Anterior cingulate cortex (tissue), 58 donors: ENCODE data around the gene ISOC1.

Experiments used
- DNase-seq, 58 donors: peaks; one replicate each; lab custom pipeline; 2025; lab: John Stamatoyannopoulos, UW

Gene ISOC1

DNA sequence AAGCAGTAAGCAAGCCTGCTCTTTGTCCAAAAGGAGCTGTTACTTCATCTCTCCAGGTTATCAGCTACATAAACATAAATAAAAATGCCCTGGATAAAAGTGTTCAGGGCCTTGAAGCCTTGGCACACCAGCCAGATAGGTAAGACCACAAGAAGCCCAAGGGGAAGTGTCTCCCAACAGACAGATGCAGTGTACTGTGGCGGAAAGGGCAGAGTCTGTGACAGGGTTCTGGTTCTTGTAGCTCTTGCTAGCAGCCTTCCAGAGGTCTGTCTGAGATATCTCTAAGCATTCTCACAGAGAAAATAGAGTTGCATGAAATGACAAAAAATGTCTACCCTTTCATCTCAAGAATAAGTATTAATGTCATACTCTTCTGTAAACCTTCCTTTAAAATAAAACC lies 30.1 kb downstream of the ISOC1 start:
- DNase-seq = no peak

DNA sequence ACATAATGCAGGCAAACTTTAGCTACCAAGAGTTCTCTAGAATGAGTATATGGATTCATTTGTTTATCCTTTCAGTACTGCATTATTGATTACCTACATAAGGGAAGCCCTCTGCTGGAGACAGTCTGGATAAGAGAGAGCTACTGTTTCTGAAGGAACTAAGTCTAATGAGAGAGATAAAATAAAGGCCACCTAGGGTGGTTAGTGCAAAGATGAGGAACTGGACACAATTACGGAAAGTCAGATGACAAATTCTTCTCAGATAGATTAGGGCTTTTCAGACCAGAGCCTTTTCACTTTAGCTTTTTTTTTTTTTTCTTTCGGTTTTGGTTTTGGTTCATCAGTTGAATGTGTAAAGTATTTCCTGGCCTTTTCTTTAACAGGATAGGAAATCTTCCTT lies 31.3 kb downstream of the ISOC1 start:
- no peak for DNase-seq

DNA sequence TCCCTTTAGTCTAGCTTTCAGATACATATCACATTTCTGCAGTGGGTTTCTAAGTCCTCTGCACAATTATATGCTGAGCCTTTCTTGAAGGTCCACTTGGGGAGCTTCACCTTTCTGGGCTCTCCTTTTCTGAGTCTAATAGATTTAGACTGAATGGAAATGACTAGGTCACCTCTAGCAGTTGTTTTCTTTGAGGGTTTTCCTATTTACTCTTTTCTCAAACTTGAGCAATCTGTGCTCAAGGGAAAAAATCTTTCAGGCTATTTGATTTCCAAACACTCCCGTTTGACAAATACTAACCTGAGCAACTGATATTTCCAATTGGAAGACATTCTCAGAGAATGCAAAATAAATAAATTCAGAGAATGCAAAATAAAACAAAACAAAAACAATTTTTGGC lies 39.0 kb downstream of the ISOC1 start:
- DNase-seq = no peak

DNA sequence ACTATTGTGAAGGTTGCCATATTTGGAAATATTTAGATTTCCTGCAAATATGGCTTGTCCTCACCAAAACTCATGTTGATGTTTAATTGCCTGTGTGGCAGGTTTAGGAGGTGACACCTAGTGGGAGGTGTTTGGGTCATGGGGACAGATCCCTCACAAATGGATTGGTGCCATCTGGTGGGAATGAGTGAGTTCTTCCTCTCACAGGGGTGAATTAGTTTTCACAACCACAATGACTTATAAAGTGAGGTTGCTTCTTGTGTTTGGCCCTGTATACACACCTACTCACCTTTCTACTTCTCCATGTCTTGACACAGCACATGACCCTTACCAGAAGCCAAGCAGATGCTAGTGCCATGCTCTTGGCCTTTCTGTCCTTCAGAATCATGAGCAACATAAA lies 41.1 kb downstream of the ISOC1 start:
- no peak for DNase-seq

DNA sequence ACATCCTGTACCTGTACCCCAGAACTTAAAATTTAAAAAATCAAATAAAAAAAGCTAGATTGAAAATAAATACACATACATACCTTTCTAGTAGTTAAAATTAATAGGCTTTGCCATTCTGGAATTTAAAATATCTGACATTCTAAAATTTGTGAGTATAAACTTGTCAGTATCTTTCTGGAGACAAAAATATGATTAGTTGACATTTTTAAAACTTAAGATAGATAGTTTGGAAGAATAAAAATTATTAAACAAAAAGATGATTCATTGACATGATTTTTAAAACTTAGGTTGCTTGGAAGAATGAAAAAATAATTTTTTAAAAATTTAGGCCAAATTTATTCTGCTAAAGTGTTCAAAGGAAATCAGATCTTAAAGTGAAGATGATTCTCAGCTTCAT lies 43.1 kb downstream of the ISOC1 start:
- DNase-seq = no peak

DNA sequence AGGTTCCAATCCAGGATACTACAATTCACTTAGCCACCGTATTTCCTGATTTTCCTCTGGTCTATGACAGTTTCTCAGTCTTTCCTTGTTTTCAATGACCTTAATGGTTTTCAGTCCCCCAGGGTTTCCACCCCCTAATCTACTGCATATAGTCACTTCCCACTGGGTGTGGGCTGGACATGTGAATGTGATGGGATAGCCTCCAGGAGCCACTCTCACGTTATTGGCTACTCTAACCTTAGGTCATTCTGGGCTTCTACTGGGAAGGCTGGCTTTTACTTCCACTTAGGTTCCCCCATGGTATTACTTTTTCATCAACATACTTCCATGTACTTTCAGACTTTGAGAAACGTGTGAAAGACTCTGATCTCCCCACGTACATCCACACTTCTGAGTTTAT lies 46.5 kb downstream of the ISOC1 start:
- no peak for DNase-seq

DNA sequence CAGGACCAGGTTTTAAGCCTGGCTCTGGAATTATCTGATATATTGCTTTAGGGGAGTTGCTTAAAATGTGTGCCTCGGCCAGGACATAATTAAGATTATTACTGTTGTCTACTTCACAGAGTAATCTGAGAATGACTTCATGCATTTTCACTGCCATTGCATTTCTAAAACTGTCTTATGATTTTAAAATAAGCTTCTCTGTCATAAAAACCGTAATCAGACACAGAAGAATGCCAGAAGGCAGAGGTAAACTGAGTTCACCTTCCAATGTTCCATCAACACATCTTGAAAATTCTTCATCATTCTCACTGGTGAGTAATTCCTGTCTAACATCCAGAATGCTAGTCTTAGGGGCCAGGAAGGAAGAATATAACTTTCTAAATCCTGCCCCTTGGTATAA lies 47.1 kb downstream of the ISOC1 start:
- DNase-seq = no peak

DNA sequence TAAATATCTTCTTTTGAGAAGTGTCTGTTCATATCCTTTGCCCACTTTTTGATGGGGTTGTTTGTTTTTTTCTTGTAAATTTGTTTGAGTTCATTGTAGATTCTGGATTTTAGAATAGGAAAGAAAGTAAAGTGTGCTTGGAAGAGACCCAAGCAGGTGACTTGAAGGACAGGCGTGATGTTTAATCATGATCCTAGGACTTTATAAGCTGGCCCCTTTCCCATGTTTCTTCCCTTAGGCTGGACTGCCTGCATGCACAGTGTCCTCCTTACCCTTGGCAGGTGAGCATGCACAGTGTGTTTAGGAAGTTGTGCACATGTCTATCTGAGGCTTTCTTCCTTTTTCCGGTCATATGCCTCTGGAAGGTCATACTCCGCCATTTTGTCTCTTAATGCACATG lies 61.3 kb downstream of the ISOC1 start:
- no peak for DNase-seq

DNA sequence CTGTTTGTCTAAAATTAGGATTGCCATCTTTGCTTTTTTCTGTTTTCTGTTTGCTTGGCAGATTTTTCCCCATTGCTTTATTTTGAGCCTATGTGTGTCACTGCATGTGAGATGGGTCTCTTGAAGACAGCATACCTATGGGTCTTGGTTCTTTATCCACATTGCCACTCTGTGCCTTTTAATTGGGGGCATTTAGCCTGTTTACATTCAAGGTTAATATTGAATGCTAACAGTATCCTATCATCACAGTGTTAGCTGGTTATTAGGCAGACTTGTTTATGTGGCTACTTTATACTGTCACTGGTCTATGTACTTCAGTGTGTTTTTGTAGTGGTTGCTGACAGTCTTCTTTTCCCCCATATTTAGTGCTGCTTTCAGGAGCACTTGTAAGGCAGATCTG lies 67.3 kb downstream of the ISOC1 start:
- DNase-seq = no peak
